Nephron (organoid): ENCODE measurements around the gene TBXAS1.

ENCODE experiments used
- H3K27ac Mint-ChIP-seq, 3 experiments: 2 replicates each; pipeline ENCODE4 v1.8.0; 2020; ENCODE audit warnings: mixed read lengths in 3 of 3, mild to moderate bottlenecking in 2 of 3, moderate library complexity in 1 of 3
- H3K27me3 Mint-ChIP-seq: 2 replicates; pipeline ENCODE4 v1.8.0; 2021; ENCODE audit warnings: low read depth, mild to moderate bottlenecking, moderate library complexity, mixed read lengths
- H3K36me3 Mint-ChIP-seq: 2 replicates; pipeline ENCODE4 v1.8.0; 2020; ENCODE audit warnings: low read depth, mixed read lengths
- H3K4me1 Mint-ChIP-seq: 2 replicates; pipeline ENCODE4 v1.8.0; 2020; ENCODE audit warnings: mixed read lengths
- H3K4me3 Mint-ChIP-seq, 3 experiments: 2 replicates each; pipeline ENCODE4 v1.8.0; 2020; ENCODE audit warnings: mild to moderate bottlenecking in 3 of 3, mixed read lengths in 3 of 3, moderate library complexity in 2 of 3
- H3K9me3 Mint-ChIP-seq: 2 replicates; pipeline ENCODE4 v1.8.0; 2020; ENCODE audit warnings: mixed read lengths
- TF ChIP-seq, protein P1 (sequence below), 3 experiments: fragments of 200-600 bp; sonication (generic); IDR thresholded peaks; one replicate each; pipeline ENCODE4 v1.5.0; 2021; ENCODE audit warnings: antibody characterized with exemption in 3 of 3; ENCODE audit not compliant: unreplicated experiment in 3 of 3

TBXAS1 gene

GRCh38 chr7:139906879-139907278, 77.8 kb downstream of the TBXAS1 start:
- H3K4me3 Mint-ChIP-seq = no peak overlapping the region
- peaks cover 12% of the 10 kb centered on the region for H3K4me1 Mint-ChIP-seq
- no peak overlapping the region for H3K27ac Mint-ChIP-seq
- H3K9me3 Mint-ChIP-seq = peaks cover 34% of the 10 kb centered on the region
- TF ChIP-seq, protein P1, sequence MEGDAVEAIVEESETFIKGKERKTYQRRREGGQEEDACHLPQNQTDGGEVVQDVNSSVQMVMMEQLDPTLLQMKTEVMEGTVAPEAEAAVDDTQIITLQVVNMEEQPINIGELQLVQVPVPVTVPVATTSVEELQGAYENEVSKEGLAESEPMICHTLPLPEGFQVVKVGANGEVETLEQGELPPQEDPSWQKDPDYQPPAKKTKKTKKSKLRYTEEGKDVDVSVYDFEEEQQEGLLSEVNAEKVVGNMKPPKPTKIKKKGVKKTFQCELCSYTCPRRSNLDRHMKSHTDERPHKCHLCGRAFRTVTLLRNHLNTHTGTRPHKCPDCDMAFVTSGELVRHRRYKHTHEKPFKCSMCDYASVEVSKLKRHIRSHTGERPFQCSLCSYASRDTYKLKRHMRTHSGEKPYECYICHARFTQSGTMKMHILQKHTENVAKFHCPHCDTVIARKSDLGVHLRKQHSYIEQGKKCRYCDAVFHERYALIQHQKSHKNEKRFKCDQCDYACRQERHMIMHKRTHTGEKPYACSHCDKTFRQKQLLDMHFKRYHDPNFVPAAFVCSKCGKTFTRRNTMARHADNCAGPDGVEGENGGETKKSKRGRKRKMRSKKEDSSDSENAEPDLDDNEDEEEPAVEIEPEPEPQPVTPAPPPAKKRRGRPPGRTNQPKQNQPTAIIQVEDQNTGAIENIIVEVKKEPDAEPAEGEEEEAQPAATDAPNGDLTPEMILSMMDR (IDR thresholded peaks at IDR 0.05; ENCODE audit: unreplicated experiment in 3 of 3) = no peak
- H3K36me3 Mint-ChIP-seq = peaks cover 10% of the 10 kb centered on the region
- H3K27me3 Mint-ChIP-seq = peaks cover 5% of the 10 kb centered on the region

DNA sequence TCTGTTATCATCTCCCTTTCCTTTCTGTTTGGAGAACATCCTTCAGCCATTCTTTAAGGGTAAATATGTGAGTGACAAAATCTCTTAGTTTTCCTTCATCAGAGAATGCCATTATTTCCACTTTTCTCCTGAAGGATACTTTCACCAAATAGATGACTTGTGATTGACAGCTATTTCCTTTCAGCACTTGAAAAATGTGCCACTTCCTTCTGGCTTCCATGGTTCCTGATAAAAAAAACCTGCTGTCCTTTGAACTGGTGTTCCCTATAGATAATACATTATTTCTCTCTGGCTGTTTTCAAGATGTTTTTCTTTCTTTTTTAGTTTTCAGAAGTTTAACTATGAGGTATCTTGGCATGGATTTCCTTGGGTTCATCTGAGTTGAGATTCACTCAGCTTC, 79.7 kb downstream of the TBXAS1 start:
- Mint-ChIP-seq H3K9me3 (peaks cover 26% of the 10 kb centered on the region), H3K27ac (no peak overlapping the region), H3K36me3 (peaks cover 10% of the 10 kb centered on the region), H3K4me1 (peaks cover 12% of the 10 kb centered on the region), H3K4me3 (no peak overlapping the region), H3K27me3 (peaks cover 5% of the 10 kb centered on the region)
- TF ChIP-seq, protein P1 (IDR thresholded peaks at IDR 0.05; ENCODE audit: unreplicated experiment in 3 of 3) = no peak

DNA sequence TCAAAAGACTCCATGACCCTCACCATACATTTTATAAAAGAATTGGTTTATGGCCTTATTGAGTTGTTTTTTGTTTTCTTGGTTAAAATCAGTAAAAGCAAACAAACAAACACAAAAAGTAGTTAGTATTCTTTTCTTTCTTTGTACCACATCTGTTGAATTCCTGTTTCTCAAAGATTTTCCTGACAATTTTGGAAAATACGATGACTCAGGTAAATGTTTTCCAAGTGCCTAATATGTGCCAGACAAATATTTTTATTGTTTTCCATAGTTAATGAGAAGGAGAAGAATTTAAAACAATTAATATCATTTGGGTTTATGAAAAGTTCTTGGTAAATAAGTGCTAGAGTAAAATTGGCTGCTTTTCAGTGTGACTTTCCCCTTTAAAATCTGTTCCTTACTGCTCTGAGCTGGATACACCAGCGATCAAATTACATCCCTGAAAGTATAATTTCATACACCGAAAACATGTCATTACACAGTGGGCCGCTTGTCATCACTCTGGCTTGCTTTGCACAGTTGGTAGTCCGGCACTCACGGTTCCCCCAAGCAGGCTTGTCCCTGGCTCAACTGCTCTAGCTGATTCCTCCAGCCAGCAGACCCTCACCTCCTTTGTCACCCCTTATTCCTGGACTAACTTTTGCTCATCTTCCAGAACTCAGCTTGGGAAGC, 80.5 kb downstream of the TBXAS1 start:
- peak overlapping the region in 1 of 3 experiments; percentile 22 for H3K4me3 Mint-ChIP-seq
- peaks cover 10% of the 10 kb centered on the region for H3K36me3 Mint-ChIP-seq
- H3K4me1 Mint-ChIP-seq = peaks cover 12% of the 10 kb centered on the region
- H3K27ac Mint-ChIP-seq = peak overlapping the region in 2 of 3 experiments; percentile 21 to 48
- peaks cover 5% of the 10 kb centered on the region for H3K27me3 Mint-ChIP-seq
- TF ChIP-seq, protein P1 (IDR thresholded peaks at IDR 0.05; ENCODE audit: unreplicated experiment in 3 of 3) = no peak
- H3K9me3 Mint-ChIP-seq = peaks cover 20% of the 10 kb centered on the region

DNA sequence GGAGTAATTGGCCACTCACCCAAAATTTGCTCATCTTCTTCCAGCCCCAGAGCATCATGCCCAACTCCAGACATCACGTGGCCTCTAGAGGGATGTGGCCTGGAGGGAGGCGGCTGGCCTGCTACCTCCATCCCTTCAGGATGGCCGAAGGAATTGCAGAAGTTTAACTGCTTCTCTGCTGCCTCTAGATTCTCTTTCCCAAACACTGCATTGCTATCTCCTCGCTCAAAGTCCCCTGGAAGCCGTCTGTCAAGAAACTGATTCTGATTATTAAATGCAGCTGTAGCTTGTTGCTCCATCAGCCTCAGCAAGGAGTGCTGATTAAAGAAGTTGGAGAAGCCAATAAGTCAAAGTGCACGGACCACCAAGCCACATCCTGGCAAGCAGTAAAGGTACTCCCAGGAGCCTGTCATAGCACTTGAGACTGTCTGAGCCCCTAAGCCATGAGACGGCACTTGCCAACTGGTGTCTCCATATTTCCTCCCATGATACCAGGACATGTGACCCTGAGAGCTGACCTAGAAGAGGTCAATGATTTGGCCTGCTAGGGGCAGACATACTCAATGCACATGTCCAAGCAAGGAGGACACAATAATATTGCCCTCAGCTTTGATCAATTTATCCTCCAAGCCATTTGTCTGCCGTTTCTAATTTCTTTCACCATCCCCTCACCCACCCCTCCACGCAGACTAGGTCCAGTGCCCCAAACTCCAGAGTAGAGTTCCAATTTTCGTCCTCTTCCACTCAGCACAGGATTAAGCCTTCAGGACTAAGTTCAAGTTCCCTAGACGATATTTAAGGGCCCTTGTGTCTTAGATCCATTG, 84.2 kb downstream of the TBXAS1 start:
- TF ChIP-seq, protein P1 (IDR thresholded peaks at IDR 0.05; ENCODE audit: unreplicated experiment in 3 of 3) = no peak
- peaks cover 5% of the 10 kb centered on the region for H3K27me3 Mint-ChIP-seq
- H3K36me3 Mint-ChIP-seq = peaks cover 7% of the 10 kb centered on the region
- H3K9me3 Mint-ChIP-seq = peaks cover 5% of the 10 kb centered on the region
- H3K4me1 Mint-ChIP-seq = peaks cover 35% of the 10 kb centered on the region
- H3K4me3 Mint-ChIP-seq = no peak overlapping the region
- H3K27ac Mint-ChIP-seq = no peak overlapping the region

GRCh38 chr7:139913845-139914135, 84.7 kb downstream of the TBXAS1 start:
- H3K36me3 Mint-ChIP-seq = peaks cover 6% of the 10 kb centered on the region
- H3K4me3 Mint-ChIP-seq = no peak overlapping the region
- H3K27ac Mint-ChIP-seq = no peak overlapping the region
- peaks cover 40% of the 10 kb centered on the region for H3K4me1 Mint-ChIP-seq
- peaks cover 3% of the 10 kb centered on the region for H3K9me3 Mint-ChIP-seq
- peaks cover 5% of the 10 kb centered on the region for H3K27me3 Mint-ChIP-seq
- TF ChIP-seq, protein P1 (IDR thresholded peaks at IDR 0.05; ENCODE audit: unreplicated experiment in 3 of 3) = no peak
